Pancreas (tissue), 10 donors: ENCODE results near the gene ZFP42. TPM values are rescaled to one million over a fixed set of nuclear protein-coding genes. Genes with fewer than 3 reads are reported as not detected.

Source experiments
- ATAC-seq, 4 donors: fragments of 200-7000 bp; cut with Tn5 transposase; one replicate each; pipeline versions ENCODE4 v1.8.0 to v1.9.1; 2020; ENCODE audit warnings: mild to moderate bottlenecking in 4 of 4, moderate library complexity in 4 of 4
- DNase-seq, 6 donors: peaks; one replicate each; pipeline ENCODE4 v3.0.0-alpha.2; 2020
- FAIRE-seq: peaks from 2 replicates; lab custom pipeline; 2012; peaks lifted over from hg19 to GRCh38; lab: Jason Lieb, UNC
- H3K27ac ChIP-seq, 4 donors: fragments of 200-600 bp; sonication (generic); 1 replicate in 3 of 4; 2 replicates in 1 of 4; pipeline versions ENCODE4 v1.5.0 to v1.8.0; 2020
- H3K27me3 ChIP-seq, 4 donors: fragments of 200-600 bp; one replicate each; pipeline ENCODE4 v1.8.0; 2021
- H3K36me3 ChIP-seq, 3 donors: fragments of 200-600 bp; sonication (generic) in 1 of 3; one replicate each; pipeline versions ENCODE4 v1.5.0 to v1.8.0; 2020 to 2021
- H3K4me1 ChIP-seq, 3 donors: fragments of 200-600 bp; one replicate each; pipeline ENCODE4 v1.8.0; 2021
- H3K4me3 ChIP-seq, 4 donors: fragments of 200-600 bp; sonication (generic) in 2 of 4; one replicate each; pipeline versions ENCODE4 v1.5.0 to v1.8.0; 2020 to 2021
- H3K9me3 ChIP-seq, 4 donors: fragments of 200-600 bp; one replicate each; pipeline ENCODE4 v1.8.0; 2021
- WGBS, 2 donors: extraction: QIAGEN DNeasy Blood & Tissue Kit; methylation state at CpG; one replicate each; pipeline ENCODE4 v1.1.7; 2013; 5-methylcytosine and 5-hydroxymethylcytosine counted together
- intact Hi-C, 3 donors: fragments of 100-400 bp; cut with DNase I; formaldehyde crosslinking; loops; one replicate each; pipeline versions ENCODE4 v1.11.1 to v1.14.2; 2022
- polyA plus RNA-seq, 2 donors: library from polyadenylated mRNA; stranded (reverse); fragments of 200-250 nt; gene quantifications; one replicate each; pipeline ENCODE4 v1.2.3, GENCODE V29; 2013
- total RNA-seq, 6 donors: library from RNA; stranded (reverse); fragmentation: NEBNext Ultra II Directional in 4 of 6; extraction: Animal tissue kit (Norgen Biotek cat#: 25700) in 4 of 6; gene quantifications; one replicate each; pipeline versions ENCODE4 v1.2.1 to v1.2.4, GENCODE V29; 2021 to 2023
- TF ChIP-seq, protein P1 (sequence below), 4 donors: fragments of 200-600 bp; sonication (generic) in 3 of 4; IDR thresholded peaks; one replicate each; pipeline versions ENCODE4 v1.5.0 to v1.8.0; 2021; ENCODE audit warnings: antibody characterized with exemption in 4 of 4
- donor health status: healthy with polysubstance abuse.
- donor health status: DM: no; HTN: no; CAD: no; lungs with moderate emphysema.
- donor health status: DM: no; HTN: no; CAD: no.
- donor health status: control.
- donor health status: control.
- donor health status: Bipolar disorder and iron deficiency.
- donor health status: DM: yes; HTN: yes; CAD: no.
- donor health status: DM: no; HTN: no; CAD: no.
- donor health status: DM: no; HTN: no; CAD: no.
- donor health status: DM: yes; HTN: yes; CAD: no.

Gene ZFP42
- total RNA-seq (under 1 TPM in 1 of 6 donors, not detected in 5; 0.06 TPM), polyA plus RNA-seq (under 1 TPM in 1 of 2 donors, not detected in 1; 0.05 TPM)

DNA sequence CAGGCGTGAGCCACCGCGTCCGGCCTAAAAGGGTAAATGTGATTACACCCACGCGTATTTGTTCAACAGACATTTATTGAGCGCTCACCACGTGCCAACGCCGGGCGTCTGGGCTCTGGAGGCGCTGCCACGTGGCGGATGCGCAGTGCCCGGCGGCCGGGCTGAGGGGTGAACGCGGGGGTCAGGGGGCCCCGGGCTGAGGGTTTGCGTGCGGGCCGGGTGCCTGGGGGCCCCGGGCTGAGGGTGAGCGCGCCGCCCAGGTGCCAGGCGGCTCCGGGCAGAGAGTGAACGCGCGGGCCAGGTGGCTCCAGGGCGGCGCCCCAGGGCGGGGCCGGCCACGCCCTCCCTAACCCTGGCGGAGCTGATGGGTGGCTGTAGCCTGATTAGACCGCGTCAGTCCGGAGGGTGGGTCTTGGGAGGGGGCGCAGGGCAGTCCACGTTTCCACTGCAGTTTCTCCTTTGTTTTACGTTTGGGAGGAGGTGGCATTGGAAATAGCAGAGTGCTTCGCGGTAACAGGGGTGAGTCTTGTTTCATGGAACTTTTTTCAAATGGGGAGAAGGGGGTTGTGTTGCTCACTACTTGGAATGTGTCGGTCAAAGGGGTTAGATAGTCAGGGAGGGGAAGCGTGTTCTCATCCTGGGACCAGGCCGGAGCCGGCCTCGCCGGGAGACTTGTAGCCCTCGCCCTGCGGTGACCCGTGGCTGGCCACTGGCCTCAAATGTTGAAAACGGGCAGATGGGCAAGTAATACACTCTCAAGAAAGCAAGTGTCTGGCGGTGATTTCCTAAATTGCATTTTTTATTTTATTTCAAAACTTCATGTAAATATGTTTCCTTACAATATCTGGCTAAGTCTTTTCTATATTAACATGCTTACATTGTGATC is at the start of gene ZFP42:
Gene ZFP42 (plus strand): TSS at position 450 of the 886 bp plus-strand sequence. CDS start 7,037 bp downstream, outside the sequence.
- DNase-seq: no peak
- H3K4me3 ChIP-seq: no peak within 1 kb of the TSS
- H3K4me1 ChIP-seq: no peaks in the 10 kb centered on the region
- 6 to 7% methylated on average over 46 to 58 of the region's 58 CpGs for WGBS, 2 donors
- H3K27me3 ChIP-seq: no peaks in the 10 kb centered on the region
- H3K9me3 ChIP-seq: no peaks in the 10 kb centered on the region
- TF ChIP-seq, protein P1, sequence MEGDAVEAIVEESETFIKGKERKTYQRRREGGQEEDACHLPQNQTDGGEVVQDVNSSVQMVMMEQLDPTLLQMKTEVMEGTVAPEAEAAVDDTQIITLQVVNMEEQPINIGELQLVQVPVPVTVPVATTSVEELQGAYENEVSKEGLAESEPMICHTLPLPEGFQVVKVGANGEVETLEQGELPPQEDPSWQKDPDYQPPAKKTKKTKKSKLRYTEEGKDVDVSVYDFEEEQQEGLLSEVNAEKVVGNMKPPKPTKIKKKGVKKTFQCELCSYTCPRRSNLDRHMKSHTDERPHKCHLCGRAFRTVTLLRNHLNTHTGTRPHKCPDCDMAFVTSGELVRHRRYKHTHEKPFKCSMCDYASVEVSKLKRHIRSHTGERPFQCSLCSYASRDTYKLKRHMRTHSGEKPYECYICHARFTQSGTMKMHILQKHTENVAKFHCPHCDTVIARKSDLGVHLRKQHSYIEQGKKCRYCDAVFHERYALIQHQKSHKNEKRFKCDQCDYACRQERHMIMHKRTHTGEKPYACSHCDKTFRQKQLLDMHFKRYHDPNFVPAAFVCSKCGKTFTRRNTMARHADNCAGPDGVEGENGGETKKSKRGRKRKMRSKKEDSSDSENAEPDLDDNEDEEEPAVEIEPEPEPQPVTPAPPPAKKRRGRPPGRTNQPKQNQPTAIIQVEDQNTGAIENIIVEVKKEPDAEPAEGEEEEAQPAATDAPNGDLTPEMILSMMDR (IDR thresholded peaks at IDR 0.05): no peak
- intact Hi-C loops: no loop called here
- H3K27ac ChIP-seq: no peak within 1 kb of the TSS
- no peak for FAIRE-seq
- no peaks in the 10 kb centered on the region for H3K36me3 ChIP-seq
- no peak for ATAC-seq

DNA sequence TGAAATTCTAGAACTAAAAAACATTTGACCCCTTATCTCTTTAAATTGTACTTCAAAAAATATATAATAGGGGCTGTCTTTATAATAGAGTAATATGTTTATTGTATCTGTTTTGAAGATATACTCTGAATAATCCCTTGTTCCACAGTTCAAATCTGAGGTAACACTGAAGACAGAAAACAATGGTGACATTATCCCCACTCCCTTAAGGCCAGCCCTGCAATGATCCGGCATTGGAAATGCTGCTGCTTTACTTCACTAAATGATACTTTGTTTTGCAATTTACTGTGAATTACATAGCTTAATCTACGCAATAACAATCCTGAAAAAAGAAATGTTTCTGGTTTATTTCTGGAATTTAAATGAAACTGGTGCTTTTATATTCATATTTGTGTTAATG is 34.4 kb upstream of the ZFP42 start:
- H3K27ac ChIP-seq: no peak overlapping the region
- WGBS, 2 donors: 35 to 58% methylated on average over 2 of the region's 2 CpGs
- ATAC-seq (no peak), FAIRE-seq (peak; percentile 5), DNase-seq (no peak)
- H3K4me3 ChIP-seq: no peak overlapping the region
- no peaks in the 10 kb centered on the region for H3K27me3 ChIP-seq
- H3K4me1 ChIP-seq: no peaks in the 10 kb centered on the region
- TF ChIP-seq, protein P1 (IDR thresholded peaks at IDR 0.05): no peak
- intact Hi-C loops: no loop called here
- no peaks in the 10 kb centered on the region for H3K36me3 ChIP-seq
- H3K9me3 ChIP-seq: no peaks in the 10 kb centered on the region

DNA sequence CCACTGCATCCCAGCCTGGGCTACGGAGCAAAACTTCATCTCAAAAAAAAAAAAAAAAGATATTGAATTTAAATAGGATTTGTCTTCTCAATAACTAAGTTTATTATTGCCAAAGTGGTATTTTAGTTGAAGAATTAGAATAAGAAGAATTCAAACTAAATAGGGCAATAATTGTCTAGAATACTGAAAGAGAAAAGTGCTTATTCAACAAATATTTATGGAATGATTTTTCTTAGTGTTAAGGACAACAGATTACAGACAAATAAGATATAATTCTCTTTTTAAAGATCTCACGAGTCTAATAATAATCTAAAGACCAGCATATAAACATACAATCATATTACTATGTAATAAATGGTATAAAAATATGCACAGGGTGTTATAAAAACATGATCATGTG is 33.6 kb upstream of the ZFP42 start:
- ATAC-seq: no peak
- no peak overlapping the region for H3K27ac ChIP-seq
- no peak for DNase-seq
- H3K4me3 ChIP-seq: no peak overlapping the region
- no peaks in the 10 kb centered on the region for H3K36me3 ChIP-seq
- 55 to 61% methylated on average over 2 of the region's 2 CpGs for WGBS, 2 donors
- no peaks in the 10 kb centered on the region for H3K4me1 ChIP-seq
- intact Hi-C loops: no loop called here
- FAIRE-seq: no peak
- H3K9me3 ChIP-seq: no peaks in the 10 kb centered on the region
- no peaks in the 10 kb centered on the region for H3K27me3 ChIP-seq
- TF ChIP-seq, protein P1 (IDR thresholded peaks at IDR 0.05): no peak

DNA sequence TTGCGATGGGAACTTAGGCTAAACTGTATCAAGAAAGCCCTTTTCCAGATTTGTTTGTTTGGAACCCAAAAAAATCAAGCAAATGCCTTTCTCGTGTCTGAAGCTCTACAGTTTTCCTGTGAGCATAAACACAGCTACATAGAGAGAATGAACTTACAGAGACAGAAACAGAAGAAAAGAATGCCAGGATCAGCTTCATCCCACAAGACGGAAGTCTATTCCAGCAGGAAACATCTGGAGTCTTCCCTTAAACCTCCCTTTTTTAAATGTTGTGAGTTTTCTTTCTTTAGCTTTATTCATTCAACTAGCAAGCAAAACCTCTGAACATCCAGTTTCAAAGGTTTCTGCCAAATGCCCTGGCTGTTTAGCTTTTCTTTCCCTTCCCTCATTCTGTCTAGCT is 32.6 kb upstream of the ZFP42 start:
- Histone ChIP-seq H3K36me3 (no peaks in the 10 kb centered on the region), H3K27ac (no peak overlapping the region), H3K4me1 (no peaks in the 10 kb centered on the region), H3K27me3 (no peaks in the 10 kb centered on the region), H3K4me3 (no peak overlapping the region), H3K9me3 (no peaks in the 10 kb centered on the region)
- TF ChIP-seq, protein P1 (IDR thresholded peaks at IDR 0.05): no peak
- 35 to 48% methylated on average over 3 of the region's 3 CpGs for WGBS, 2 donors
- ATAC-seq: no peak
- no peak for FAIRE-seq
- intact Hi-C loops: no loop called here
- DNase-seq: no peak

DNA sequence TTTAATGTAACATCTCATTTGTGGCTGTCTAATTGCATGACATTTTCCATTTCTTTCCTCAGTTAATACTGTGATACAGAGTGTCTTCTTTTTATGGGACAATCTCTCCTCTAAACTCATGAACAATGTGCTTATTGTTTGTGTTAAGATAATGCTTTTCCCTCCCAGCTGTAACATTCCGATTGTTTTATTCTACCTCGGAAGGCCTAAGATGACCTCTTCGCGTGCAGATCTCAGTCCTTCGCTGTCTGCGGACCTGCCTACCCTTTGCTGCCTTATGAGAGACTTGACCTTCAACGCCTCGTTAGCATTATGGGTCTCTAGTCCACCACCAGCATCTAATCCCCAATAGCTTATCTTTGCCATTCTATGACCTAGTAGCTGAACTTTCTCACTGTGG is 29.8 kb upstream of the ZFP42 start:
- Histone ChIP-seq H3K4me1 (no peaks in the 10 kb centered on the region), H3K9me3 (no peaks in the 10 kb centered on the region), H3K27ac (no peak overlapping the region), H3K27me3 (no peaks in the 10 kb centered on the region), H3K4me3 (no peak overlapping the region), H3K36me3 (no peaks in the 10 kb centered on the region)
- no peak for DNase-seq
- TF ChIP-seq, protein P1 (IDR thresholded peaks at IDR 0.05): no peak
- intact Hi-C loops: no loop called here
- WGBS, 2 donors: 59 to 65% methylated on average over 8 of the region's 8 CpGs
- no peak for ATAC-seq
- FAIRE-seq: no peak
